IPS-18a (cell line): Measurements from ENCODE around the gene CELF5.
"Not testable (repeated sequence)": the region's sequence is repeated elsewhere in the genome, so short reads cannot be mapped to it uniquely, and the experiment has no call there.

Experiments used
- H3K27ac ChIP-seq: one replicate; pipeline ENCODE4 v1.5.1; 2013; ENCODE audit warnings: low read length
- H3K27me3 ChIP-seq: one replicate; pipeline ENCODE4 v1.6.1; 2013; ENCODE audit warnings: mild to moderate bottlenecking, low read length; ENCODE audit not compliant: control insufficient read depth, insufficient read depth
- H3K36me3 ChIP-seq: one replicate; pipeline ENCODE4 v1.6.1; 2013; ENCODE audit warnings: low read depth, low read length; ENCODE audit not compliant: control insufficient read depth
- H3K4me1 ChIP-seq: one replicate; pipeline ENCODE4 v1.6.1; 2013; ENCODE audit warnings: low read depth, low read length; ENCODE audit not compliant: control insufficient read depth
- H3K4me3 ChIP-seq: one replicate; pipeline ENCODE4 v1.5.1; 2013; ENCODE audit warnings: low read length
- H3K9ac ChIP-seq: one replicate; pipeline ENCODE4 v1.6.1; 2013; ENCODE audit warnings: mild to moderate bottlenecking, low read length, moderate library complexity
- H3K9me3 ChIP-seq: one replicate; pipeline ENCODE4 v1.6.1; 2013; ENCODE audit warnings: low read depth, low read length; ENCODE audit not compliant: control insufficient read depth

Gene CELF5

GRCh38 chr19:3338541-3339181 lies 114.2 kb downstream of the CELF5 start:
- no peak overlapping the region for H3K4me3 ChIP-seq
- no peak overlapping the region for H3K9ac ChIP-seq
- peaks cover 9% of the 10 kb centered on the region for H3K27me3 ChIP-seq
- no peaks in the 10 kb centered on the region for H3K36me3 ChIP-seq
- H3K4me1 ChIP-seq = no peaks in the 10 kb centered on the region
- no peaks in the 10 kb centered on the region for H3K9me3 ChIP-seq
- no peak overlapping the region for H3K27ac ChIP-seq

- Histone ChIP-seq H3K9me3 (no peaks in the 10 kb centered on the region), H3K27me3 (peaks cover 4% of the 10 kb centered on the region), H3K27ac (no peak overlapping the region), H3K4me1 (no peaks in the 10 kb centered on the region), H3K36me3 (no peaks in the 10 kb centered on the region), H3K4me3 (no peak overlapping the region), H3K9ac (no peak overlapping the region)
Observed at GRCh38 chr19:3340340-3340739, 115.9 kb downstream of the CELF5 start.

GRCh38 chr19:3342246-3342645 lies 117.8 kb downstream of the CELF5 start:
- no peaks in the 10 kb centered on the region for H3K4me1 ChIP-seq

GRCh38 chr19:3342962-3343361 lies 118.5 kb downstream of the CELF5 start:
- not testable (repeated sequence) for H3K9ac ChIP-seq

More at GRCh38 chr19:3342246-3342645, 117.8 kb downstream of the CELF5 start:
- Histone ChIP-seq H3K36me3 (no peaks in the 10 kb centered on the region), H3K27me3 (peaks cover 13% of the 10 kb centered on the region), H3K9me3 (no peaks in the 10 kb centered on the region), H3K9ac (no peak overlapping the region), H3K27ac (no peak overlapping the region), H3K4me3 (no peak overlapping the region)

GRCh38 chr19:3343619-3344502 lies 119.4 kb downstream of the CELF5 start:
- H3K4me1 ChIP-seq = no peaks in the 10 kb centered on the region
- no peak overlapping the region for H3K9ac ChIP-seq
- peaks cover 13% of the 10 kb centered on the region for H3K27me3 ChIP-seq
- H3K27ac ChIP-seq = no peak overlapping the region
- H3K4me3 ChIP-seq = no peak overlapping the region
- H3K9me3 ChIP-seq = no peaks in the 10 kb centered on the region
- H3K36me3 ChIP-seq = no peaks in the 10 kb centered on the region

More at GRCh38 chr19:3342962-3343361, 118.5 kb downstream of the CELF5 start:
- H3K36me3 ChIP-seq, H3K27ac ChIP-seq, H3K4me3 ChIP-seq, H3K9me3 ChIP-seq, H3K4me1 ChIP-seq: not testable (repeated sequence)
- peaks cover 13% of the 10 kb centered on the region for H3K27me3 ChIP-seq

GRCh38 chr19:3344608-3345598 lies 120.4 kb downstream of the CELF5 start:
- Histone ChIP-seq H3K9ac (no peak overlapping the region), H3K27ac (no peak overlapping the region), H3K4me1 (no peaks in the 10 kb centered on the region), H3K4me3 (no peak overlapping the region), H3K9me3 (no peaks in the 10 kb centered on the region), H3K27me3 (peaks cover 13% of the 10 kb centered on the region), H3K36me3 (no peaks in the 10 kb centered on the region)

GRCh38 chr19:3345850-3346460 lies 121.5 kb downstream of the CELF5 start:
- no peaks in the 10 kb centered on the region for H3K9me3 ChIP-seq
- no peak overlapping the region for H3K9ac ChIP-seq
- H3K27me3 ChIP-seq = peaks cover 23% of the 10 kb centered on the region
- H3K27ac ChIP-seq = no peak overlapping the region
- H3K4me3 ChIP-seq = no peak overlapping the region
- no peaks in the 10 kb centered on the region for H3K4me1 ChIP-seq
- H3K36me3 ChIP-seq = no peaks in the 10 kb centered on the region
